PC-9 (cell line): ENCODE results near the gene SP140L. TPM values are rescaled to one million over a fixed set of nuclear protein-coding genes. Genes with fewer than 3 reads are reported as not detected.

ENCODE experiments used
- BruUV-seq: library from RNA; stranded (reverse); fragments of 400-500 nt; replicated peaks from 2 replicates; lab custom pipeline; 2021; lab: Mats Ljungman, UMichigan
- CTCF ChIA-PET: fragments of 300-600 bp; sonication (Branson Sonifier 250); formaldehyde crosslinking; loops from one replicate; lab custom pipeline; 2022; ENCODE audit warnings: antibody characterized with exemption; lab: Charles Lee
- POLR2A ChIA-PET: fragments of 300-600 bp; sonication (Branson Sonifier 250); formaldehyde crosslinking; loops from one replicate; lab custom pipeline; 2022; ENCODE audit warnings: antibody characterized with exemption; ENCODE audit not compliant: unreplicated experiment; lab: Charles Lee
- DNase-seq, 2 experiments: peaks; one replicate each; pipeline versions ENCODE4 v3.0.0 to v3.0.0-alpha.2; 2015 to 2022; ENCODE audit warnings: mixed read lengths in 1 of 2
- H2AFZ ChIP-seq: fragments of 200-600 bp; sonication (generic); 2 replicates; pipeline ENCODE4 v1.8.1; 2017; ENCODE audit warnings: antibody characterized with exemption
- H3F3A ChIP-seq: fragments of 200-600 bp; sonication (generic); 2 replicates; pipeline ENCODE4 v1.8.1; 2017; ENCODE audit warnings: antibody characterized with exemption, mild to moderate bottlenecking, low read depth; ENCODE audit not compliant: insufficient read depth
- H3K27ac ChIP-seq: fragments of 200-600 bp; sonication (generic); 2 replicates; pipeline ENCODE4 v1.6.1; 2016; ENCODE audit warnings: mixed run types
- H3K27me3 ChIP-seq: fragments of 200-600 bp; sonication (generic); 2 replicates; pipeline ENCODE4 v1.6.1; 2016; ENCODE audit warnings: low read depth, mixed run types; ENCODE audit not compliant: insufficient read depth
- H3K36me3 ChIP-seq: fragments of 200-600 bp; sonication (generic); 2 replicates; pipeline ENCODE4 v1.6.1; 2016; ENCODE audit warnings: low read depth, mixed run types
- H3K4me1 ChIP-seq: fragments of 200-600 bp; sonication (generic); replicated peaks from 2 replicates; pipeline ENCODE4 v1.6.1; 2016; ENCODE audit warnings: mixed run types; ENCODE audit not compliant: insufficient read depth
- H3K4me2 ChIP-seq: fragments of 200-600 bp; sonication (generic); 2 replicates; pipeline ENCODE4 v1.6.1; 2017; ENCODE audit warnings: mixed run types
- H3K4me3 ChIP-seq: fragments of 200-600 bp; sonication (generic); 2 replicates; pipeline ENCODE4 v1.6.1; 2016; ENCODE audit warnings: mixed run types
- H3K79me2 ChIP-seq: fragments of 200-600 bp; sonication (generic); 2 replicates; pipeline ENCODE4 v1.6.1; 2017; ENCODE audit warnings: low read depth, mixed run types
- H3K9me2 ChIP-seq: fragments of 200-600 bp; sonication (generic); 2 replicates; pipeline ENCODE4 v1.8.1; 2017; ENCODE audit warnings: mild to moderate bottlenecking; ENCODE audit not compliant: insufficient read depth
- H3K9me3 ChIP-seq: fragments of 200-600 bp; sonication (generic); 2 replicates; pipeline ENCODE4 v1.8.1; 2016; ENCODE audit warnings: low read depth; ENCODE audit not compliant: insufficient read depth
- H4K20me1 ChIP-seq: fragments of 200-600 bp; sonication (generic); 2 replicates; pipeline ENCODE4 v1.8.1; 2017; ENCODE audit not compliant: insufficient read depth
- CTCF ChIP-seq: fragments of 200-600 bp; sonication (generic); conservative IDR thresholded peaks from 2 replicates; pipeline ENCODE4 v1.6.1; 2017; ENCODE audit warnings: mixed run types, antibody characterized with exemption, mild to moderate bottlenecking, moderate library complexity
- EZH2 ChIP-seq: fragments of 200-600 bp; sonication (generic); IDR thresholded peaks from 2 replicates; pipeline ENCODE4 v1.8.0; 2017; ENCODE audit warnings: antibody characterized with exemption, low read depth
- intact Hi-C: fragments of 100-400 bp; cut with micrococcal nuclease; formaldehyde crosslinking; loops from one replicate; pipeline ENCODE4 v1.10.0; 2022; ENCODE audit not compliant: unreplicated experiment
- total RNA-seq: library from RNA; stranded (reverse); gene quantifications from 2 replicates; pipeline ENCODE4 v1.2.3, GENCODE V29; 2021

The SP140L gene
- total RNA-seq, 1 experiment from 2014 or later: 23.6 TPM

- H4K20me1 ChIP-seq: no peaks in the 10 kb centered on the region
- intact Hi-C loops: no loop called here
- POLR2A ChIA-PET: no interaction called here
- no peaks in the 10 kb centered on the region for H3K79me2 ChIP-seq
- CTCF ChIA-PET: no interaction called here
- no peaks in the 10 kb centered on the region for H3K9me2 ChIP-seq
- no peaks in the 10 kb centered on the region for H3K27me3 ChIP-seq
- no peak overlapping the region for H3K27ac ChIP-seq
- H3K36me3 ChIP-seq: 0 out of 2 replicates have a peak, but pooled peaks cover 2% of the 10 kb centered on the region
- no peak overlapping the region for H3K4me2 ChIP-seq
- peaks cover 7% of the 10 kb centered on the region; the same call in 1 of the 2 replicates for H3K9me3 ChIP-seq
- DNase-seq: no peak
- H3F3A ChIP-seq: no peaks in the 10 kb centered on the region
- no peaks in the 10 kb centered on the region for H3K4me1 ChIP-seq
- no peak for TF ChIP-seq EZH2
- TF ChIP-seq CTCF: no peak
- H2AFZ ChIP-seq: no peak overlapping the region
- H3K4me3 ChIP-seq: no peak overlapping the region
- no TSS peak for BruUV-seq
These were observed 16.8 kb downstream of the SP140L start for GRCh38 chr2:230343747-230344146.

DNA sequence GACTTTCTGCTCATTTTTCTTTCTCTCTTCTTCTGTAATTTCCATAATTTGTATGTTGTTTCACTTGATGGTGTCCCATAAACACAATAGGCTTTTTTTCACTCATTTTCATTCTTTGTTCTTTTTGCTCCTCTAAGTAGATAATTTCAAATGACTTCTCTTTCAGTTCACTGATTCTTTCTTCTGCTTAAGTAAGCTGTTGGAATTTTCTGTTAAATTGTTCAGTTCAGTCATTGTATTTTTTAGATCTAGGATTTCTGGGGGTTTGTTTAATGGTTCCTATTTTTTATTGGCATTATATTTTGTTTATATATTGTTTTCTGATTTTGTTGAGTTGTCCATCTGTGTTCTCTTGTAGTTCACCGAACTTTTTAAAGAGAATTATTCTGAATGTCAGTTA lies 19.5 kb downstream of the SP140L start:
- H3F3A ChIP-seq: no peaks in the 10 kb centered on the region
- peaks cover 7% of the 10 kb centered on the region; the same call in 1 of the 2 replicates for H3K9me3 ChIP-seq
- no peak for DNase-seq
- no TSS peak for BruUV-seq
- H4K20me1 ChIP-seq: no peaks in the 10 kb centered on the region
- POLR2A ChIA-PET: no interaction called here
- H3K27ac ChIP-seq: no peak overlapping the region
- no peaks in the 10 kb centered on the region for H3K79me2 ChIP-seq
- H3K4me2 ChIP-seq: no peak overlapping the region
- no peak overlapping the region for H3K4me3 ChIP-seq
- H2AFZ ChIP-seq: no peak overlapping the region
- 0 out of 2 replicates have a peak, but pooled peaks cover 2% of the 10 kb centered on the region for H3K36me3 ChIP-seq
- intact Hi-C loops: no loop called here
- H3K9me2 ChIP-seq: no peaks in the 10 kb centered on the region
- no peaks in the 10 kb centered on the region for H3K4me1 ChIP-seq
- H3K27me3 ChIP-seq: no peaks in the 10 kb centered on the region
- TF ChIP-seq EZH2: no peak
- TF ChIP-seq CTCF: no peak
- CTCF ChIA-PET: no interaction called here

GRCh38 chr2:230346921-230347533 lies 20.0 kb downstream of the SP140L start:
- Histone ChIP-seq H3K79me2 (no peaks in the 10 kb centered on the region), H3K4me1 (no peaks in the 10 kb centered on the region), H3F3A (no peaks in the 10 kb centered on the region), H3K4me2 (no peak overlapping the region), H3K27ac (no peak overlapping the region), H3K4me3 (no peak overlapping the region), H3K9me3 (peaks cover 7% of the 10 kb centered on the region; the same call in 1 of the 2 replicates), H3K36me3 (0 out of 2 replicates have a peak, but pooled peaks cover 2% of the 10 kb centered on the region), H3K9me2 (no peaks in the 10 kb centered on the region), H4K20me1 (no peaks in the 10 kb centered on the region), H2AFZ (no peak overlapping the region), H3K27me3 (no peaks in the 10 kb centered on the region)
- no TSS peak for BruUV-seq
- TF ChIP-seq CTCF: no peak
- CTCF ChIA-PET: no interaction called here
- POLR2A ChIA-PET: no interaction called here
- intact Hi-C loops: no loop called here
- no peak for DNase-seq
